Right renal pelvis (tissue), 4 donors: ENCODE measurements around the gene AKAP6. TPM values are rescaled to one million over a fixed set of nuclear protein-coding genes. Genes with fewer than 3 reads are reported as not detected.
A peak's percentile ranks its signal among the peaks of the same experiment; 100 is the strongest.
"Not testable (repeated sequence)": the region's sequence is repeated elsewhere in the genome, so short reads cannot be mapped to it uniquely, and the experiment has no call there.

Experiments used
- DNase-seq, 4 donors: peaks; one replicate each; pipeline ENCODE4 v3.0.0-alpha.2; 2013; ENCODE audit warnings: low read depth in 4 of 4, low spot score in 3 of 4, missing footprints in 1 of 4
- polyA plus RNA-seq, 4 donors: library from polyadenylated mRNA; unstranded; fragments of 120-200 nt; gene quantifications; one replicate each; pipeline ENCODE4 v1.2.1, GENCODE V29; 2013; ENCODE audit not compliant: insufficient read length in 4 of 4

The AKAP6 gene
- polyA plus RNA-seq, 4 donors, result 2.8 to 3.7 (median 3.1) TPM

- DNase-seq, result no peak
Observed at GRCh38 chr14:32567543-32568384, 238.7 kb downstream of the AKAP6 start.

DNA sequence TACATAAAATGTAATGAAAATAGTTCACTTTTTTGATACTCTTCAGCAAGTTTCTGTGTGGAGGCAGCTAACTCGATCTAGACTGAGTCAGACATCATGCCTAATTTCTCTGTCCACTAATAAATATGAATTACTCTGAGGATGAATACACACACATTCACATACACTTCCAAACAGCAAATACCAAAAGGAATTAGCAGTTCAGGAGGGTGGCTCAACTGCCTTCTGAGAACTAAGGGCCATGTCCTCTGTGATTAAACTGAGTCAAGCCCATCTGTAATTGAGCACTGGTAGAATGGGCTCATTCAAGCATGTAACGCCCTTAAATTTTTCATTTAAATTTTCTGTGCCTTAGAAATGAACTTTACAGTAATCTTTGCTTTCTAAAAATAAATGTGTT is 242.5 kb downstream of the AKAP6 start:
- DNase-seq, result no peak

DNA sequence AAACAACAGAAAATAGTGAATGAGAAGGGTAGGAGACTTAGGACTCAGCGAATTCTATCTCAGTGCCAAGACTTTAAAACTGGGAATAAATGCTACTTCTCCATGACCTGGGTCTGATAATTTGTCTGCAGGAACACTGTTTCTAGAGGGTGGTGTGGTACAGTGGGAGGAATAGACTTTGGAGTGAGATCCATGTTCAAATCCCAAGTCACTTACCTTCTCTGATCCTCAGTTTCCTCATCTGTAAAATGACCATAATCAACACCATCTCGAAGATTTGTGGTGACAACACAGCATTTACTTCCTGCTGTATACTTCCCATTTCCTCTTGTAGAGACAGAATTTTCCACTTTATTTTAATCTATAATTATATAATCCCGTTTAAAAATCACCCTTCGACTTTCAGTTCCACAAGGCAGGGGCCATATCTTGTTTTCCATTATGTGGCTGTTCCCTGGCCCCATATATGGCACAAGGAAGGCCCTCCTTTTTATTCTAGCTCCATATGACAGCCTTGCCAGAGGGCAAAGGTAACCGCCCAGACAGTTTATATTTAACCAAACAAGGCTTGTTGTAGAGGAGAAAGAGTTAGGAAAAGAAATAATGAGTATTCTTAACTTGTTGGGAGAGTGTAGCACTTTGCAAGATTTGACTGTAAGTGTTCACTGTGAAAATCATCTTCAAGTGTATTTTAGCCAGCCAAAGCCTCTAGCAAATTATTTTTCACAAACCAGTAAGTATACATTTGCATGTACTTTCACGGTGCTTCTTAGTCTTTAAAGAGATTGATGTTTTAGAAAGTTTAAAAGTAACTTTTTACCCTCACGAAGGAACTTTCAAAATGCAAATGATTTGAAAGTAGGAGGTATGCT is 243.1 kb downstream of the AKAP6 start:
- no peak for DNase-seq

DNA sequence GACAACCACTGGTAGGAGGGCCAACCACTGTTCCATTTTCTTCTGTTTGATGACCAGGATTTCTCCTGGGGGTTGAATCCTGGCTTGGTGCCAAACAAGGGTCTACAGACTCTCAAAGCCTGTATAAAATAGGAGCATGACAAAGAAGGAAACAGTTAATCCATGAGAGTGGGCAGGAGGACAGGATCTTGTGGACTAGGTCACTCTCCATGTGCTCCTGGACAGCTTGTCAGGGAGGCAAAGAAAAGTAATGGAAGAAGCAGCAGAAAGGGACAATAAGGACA is 243.7 kb downstream of the AKAP6 start:
- DNase-seq, result no peak

- DNase-seq, result no peak
Observed at GRCh38 chr14:32574269-32574668, 245.2 kb downstream of the AKAP6 start.

- peak; percentile 33 to 52 (median 48) for DNase-seq
Observed at GRCh38 chr14:32576088-32576795, 247.1 kb downstream of the AKAP6 start.

- DNase-seq, result no peak
Observed at GRCh38 chr14:32576977-32577376, 247.9 kb downstream of the AKAP6 start.

DNA sequence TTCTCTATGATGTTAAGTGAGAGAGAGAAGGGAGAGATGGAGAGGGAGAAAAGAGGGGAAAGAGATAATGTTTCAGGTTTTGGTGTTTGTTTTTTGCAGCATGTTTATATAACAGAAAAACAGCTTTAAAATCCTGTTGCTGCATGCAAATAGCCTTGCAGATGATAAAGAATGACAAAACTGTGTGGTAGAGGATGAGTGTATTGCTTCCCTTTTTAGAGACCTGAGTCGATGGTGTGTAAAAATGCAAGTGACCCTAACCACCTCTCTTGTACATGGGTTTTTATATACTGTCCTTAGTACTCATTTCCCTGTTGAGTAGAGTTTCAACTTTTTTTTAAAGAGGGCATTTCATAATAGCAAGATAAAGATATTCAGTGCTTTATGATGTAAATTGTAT is 249.1 kb downstream of the AKAP6 start:
- no peak for DNase-seq

GRCh38 chr14:32583427-32583826 is 254.3 kb downstream of the AKAP6 start:
- not testable (repeated sequence) for DNase-seq

DNA sequence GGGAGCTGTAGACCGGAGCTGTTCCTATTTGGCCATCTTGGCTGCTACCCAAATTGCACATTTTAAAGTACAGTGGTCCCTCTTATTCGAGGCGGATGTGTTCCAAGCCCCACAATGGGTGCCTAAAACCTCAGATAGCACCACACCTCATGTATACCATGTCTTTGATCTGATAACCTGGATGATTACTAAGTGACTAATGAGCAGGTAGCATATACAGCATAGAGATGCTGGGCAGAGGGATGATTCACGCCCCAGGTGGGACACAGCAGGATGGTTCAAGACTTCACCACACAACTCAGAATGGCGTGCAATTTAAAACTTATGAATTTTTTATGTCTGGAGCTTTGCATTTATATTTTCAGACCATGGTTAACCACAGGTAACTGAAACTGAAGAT is 255.0 kb downstream of the AKAP6 start:
- no peak for DNase-seq

- DNase-seq, result no peak
Observed at GRCh38 chr14:32587461-32587860, 258.4 kb downstream of the AKAP6 start.

GRCh38 chr14:32588448-32589320 is 259.6 kb downstream of the AKAP6 start:
- DNase-seq, result no peak

- DNase-seq, result no peak
Observed at GRCh38 chr14:32590157-32590556, 261.1 kb downstream of the AKAP6 start.

- DNase-seq, result no peak
Observed at GRCh38 chr14:32593290-32593942, 264.3 kb downstream of the AKAP6 start.

GRCh38 chr14:32594766-32595165 is 265.7 kb downstream of the AKAP6 start:
- DNase-seq, result no peak

GRCh38 chr14:32595497-32595896 is 266.4 kb downstream of the AKAP6 start:
- DNase-seq, result no peak

DNA sequence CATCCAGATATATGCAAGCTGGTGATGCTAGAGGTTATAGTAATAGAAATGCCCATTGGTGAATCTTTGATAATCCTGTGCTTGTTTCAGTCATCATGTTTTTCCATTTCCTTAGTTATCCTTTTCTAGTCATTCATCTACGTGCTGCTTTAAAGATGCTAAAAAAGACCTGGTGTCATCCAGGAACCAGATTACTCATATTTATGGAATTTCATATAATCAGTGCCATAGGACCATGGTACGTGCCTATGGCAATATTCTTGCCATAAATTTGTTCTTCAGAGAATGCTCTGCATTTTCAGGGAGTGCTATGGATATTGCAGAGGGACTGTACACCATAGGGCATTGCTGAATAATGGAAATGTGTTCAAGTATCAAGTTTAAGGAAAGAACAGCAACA is 267.3 kb downstream of the AKAP6 start:
- no peak for DNase-seq

DNA sequence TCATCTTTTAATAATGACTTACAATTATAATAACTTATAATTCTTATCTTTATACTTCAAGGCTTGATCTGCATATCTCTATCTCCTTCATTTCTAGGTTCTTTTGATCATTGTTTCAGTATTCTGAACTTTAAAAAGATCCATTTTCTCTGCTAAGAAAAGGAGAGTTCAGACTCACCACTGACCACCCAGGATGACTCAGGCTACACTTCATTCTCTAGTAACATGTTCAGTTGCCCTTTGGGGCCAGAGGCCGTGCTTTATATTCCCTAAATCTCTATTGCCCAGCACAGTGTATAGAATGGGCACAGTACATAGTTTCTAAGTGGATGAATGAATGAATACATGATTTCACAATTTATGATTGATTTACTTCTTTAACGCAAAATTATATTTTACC is 268.7 kb downstream of the AKAP6 start:
- DNase-seq, result no peak

DNA sequence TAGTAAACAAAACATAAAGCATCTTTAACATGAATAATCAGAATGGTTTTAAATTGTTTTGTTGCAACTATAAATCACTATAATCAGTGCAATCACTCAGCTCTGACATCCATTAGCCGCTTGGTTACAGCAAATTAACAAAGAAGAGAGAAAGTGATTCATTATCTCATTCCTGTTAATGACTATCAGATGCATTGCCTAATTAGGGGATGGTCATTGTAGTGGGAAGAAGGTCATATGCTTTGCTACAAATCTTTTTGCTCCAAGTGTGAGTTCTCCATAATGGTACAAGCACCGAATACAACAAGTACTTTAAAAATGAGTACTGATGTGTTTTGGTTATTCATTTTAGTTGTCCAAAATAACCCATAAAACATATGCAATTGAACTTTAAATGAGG is 272.0 kb downstream of the AKAP6 start:
- DNase-seq, result no peak

- no peak for DNase-seq
Observed at GRCh38 chr14:32601906-32602305, 272.8 kb downstream of the AKAP6 start.
